Stimulated activated CD4-positive, alpha-beta T cell treated with anti-CD3 and anti-CD28 coated beads, Interleukin-15, amount 100 ng/mL, for 24 hours (primary cell): ENCODE measurements around the gene NLRP1.
"Not testable (repeated sequence)": the region's sequence is repeated elsewhere in the genome, so short reads cannot be mapped to it uniquely, and the experiment has no call there.

Source experiments
- DNase-seq: peaks from one replicate; pipeline ENCODE4 v3.0.0-alpha.2; 2020

NLRP1 gene

GRCh38 chr17:5585836-5586521 is 1.7 kb upstream of the NLRP1 start:
- DNase-seq = peak; percentile 35

- no peak for DNase-seq
Observed at GRCh38 chr17:5585287-5585794, 1.0 kb upstream of the NLRP1 start.

GRCh38 chr17:5583426-5584382 is 605 bp downstream of the NLRP1 start:
- peak; percentile 26 for DNase-seq

- DNase-seq = no peak
Observed at GRCh38 chr17:5582209-5583185, 1.8 kb downstream of the NLRP1 start.

- DNase-seq = no peak
Observed at GRCh38 chr17:5581655-5582054, 2.7 kb downstream of the NLRP1 start.

GRCh38 chr17:5580969-5581368 is 3.3 kb downstream of the NLRP1 start:
- no peak for DNase-seq

GRCh38 chr17:5580367-5580766 is 3.9 kb downstream of the NLRP1 start:
- DNase-seq = no peak

GRCh38 chr17:5578768-5579167 is 5.5 kb downstream of the NLRP1 start:
- DNase-seq = not testable (repeated sequence)

- DNase-seq = not testable (repeated sequence)
Observed at GRCh38 chr17:5573017-5573416, 11.3 kb downstream of the NLRP1 start.

GRCh38 chr17:5571281-5571680 is 13.0 kb downstream of the NLRP1 start:
- no peak for DNase-seq

- no peak for DNase-seq
Observed at GRCh38 chr17:5565808-5566207, 18.5 kb downstream of the NLRP1 start.

GRCh38 chr17:5563456-5563855 is 20.9 kb downstream of the NLRP1 start:
- no peak for DNase-seq

- DNase-seq = no peak
Observed at GRCh38 chr17:5562661-5563360, 21.5 kb downstream of the NLRP1 start.

GRCh38 chr17:5561736-5562571 is 22.4 kb downstream of the NLRP1 start:
- DNase-seq = no peak

GRCh38 chr17:5560361-5560988 is 23.8 kb downstream of the NLRP1 start:
- no peak for DNase-seq

- DNase-seq = no peak
Observed at GRCh38 chr17:5558815-5559785, 25.2 kb downstream of the NLRP1 start.

- DNase-seq = no peak
Observed at GRCh38 chr17:5557990-5558389, 26.3 kb downstream of the NLRP1 start.

- no peak for DNase-seq
Observed at GRCh38 chr17:5557485-5557884, 26.8 kb downstream of the NLRP1 start.

- DNase-seq = no peak
Observed at GRCh38 chr17:5555254-5555653, 29.1 kb downstream of the NLRP1 start.
